ENCODE results near the gene FREM3. TPM values are rescaled to one million over a fixed set of nuclear protein-coding genes. Genes with fewer than 3 reads are reported as not detected.

Gene FREM3
- total RNA-seq, 4 donors from 2014 or later: not detected

DNA sequence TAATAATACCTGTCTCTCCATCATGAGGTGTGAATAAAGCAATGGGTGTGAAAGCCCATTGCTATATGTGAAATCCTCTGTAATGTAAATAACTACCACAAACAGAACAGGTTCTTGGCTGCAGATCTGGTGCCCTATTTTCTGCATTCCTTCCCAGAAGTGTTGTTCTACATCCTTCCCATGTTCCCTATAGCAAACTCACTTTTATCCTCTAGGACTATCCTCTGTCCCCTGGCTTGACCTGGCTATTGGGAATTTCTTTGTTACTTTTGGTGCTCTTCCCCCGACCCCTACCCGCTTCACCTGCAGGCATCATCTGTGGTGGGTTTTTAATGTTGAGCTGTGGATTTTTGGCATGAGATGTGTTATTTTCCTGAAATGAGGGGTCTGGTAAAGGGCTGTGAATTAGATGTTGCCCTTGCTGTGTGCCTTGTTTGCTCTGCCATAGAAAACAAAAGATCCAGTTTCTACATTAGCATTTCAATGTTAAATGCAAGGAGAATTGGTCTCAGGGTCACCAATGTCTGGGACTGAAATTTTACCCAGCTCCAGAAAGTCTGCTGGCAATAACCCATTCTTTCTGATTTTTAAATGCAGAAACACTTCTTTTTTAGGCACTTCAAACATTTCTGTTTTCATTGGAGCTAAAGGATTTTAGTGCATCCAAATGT lies 13.6 kb upstream of the FREM3 start:
- Histone ChIP-seq H3K36me3 (no peaks in the 10 kb centered on the region), H3K4me3 (no peak overlapping the region), H3K9me3 (no peaks in the 10 kb centered on the region), H3K4me1 (no peaks in the 10 kb centered on the region), H3K27me3 (no peaks in the 10 kb centered on the region), H3K27ac (no peak overlapping the region)
- 75 to 84% methylated on average over 2 of the region's 2 CpGs for WGBS, 2 donors
- TF ChIP-seq, protein P1, sequence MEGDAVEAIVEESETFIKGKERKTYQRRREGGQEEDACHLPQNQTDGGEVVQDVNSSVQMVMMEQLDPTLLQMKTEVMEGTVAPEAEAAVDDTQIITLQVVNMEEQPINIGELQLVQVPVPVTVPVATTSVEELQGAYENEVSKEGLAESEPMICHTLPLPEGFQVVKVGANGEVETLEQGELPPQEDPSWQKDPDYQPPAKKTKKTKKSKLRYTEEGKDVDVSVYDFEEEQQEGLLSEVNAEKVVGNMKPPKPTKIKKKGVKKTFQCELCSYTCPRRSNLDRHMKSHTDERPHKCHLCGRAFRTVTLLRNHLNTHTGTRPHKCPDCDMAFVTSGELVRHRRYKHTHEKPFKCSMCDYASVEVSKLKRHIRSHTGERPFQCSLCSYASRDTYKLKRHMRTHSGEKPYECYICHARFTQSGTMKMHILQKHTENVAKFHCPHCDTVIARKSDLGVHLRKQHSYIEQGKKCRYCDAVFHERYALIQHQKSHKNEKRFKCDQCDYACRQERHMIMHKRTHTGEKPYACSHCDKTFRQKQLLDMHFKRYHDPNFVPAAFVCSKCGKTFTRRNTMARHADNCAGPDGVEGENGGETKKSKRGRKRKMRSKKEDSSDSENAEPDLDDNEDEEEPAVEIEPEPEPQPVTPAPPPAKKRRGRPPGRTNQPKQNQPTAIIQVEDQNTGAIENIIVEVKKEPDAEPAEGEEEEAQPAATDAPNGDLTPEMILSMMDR (IDR thresholded peaks at IDR 0.05): no peak
- TF ChIP-seq POLR2A (IDR thresholded peaks at IDR 0.05): no peak
- no peak for TF ChIP-seq EP300 (IDR thresholded peaks at IDR 0.05)
- DNase-seq (ENCODE audit: low spot score in 2 of 2): no peak

DNA sequence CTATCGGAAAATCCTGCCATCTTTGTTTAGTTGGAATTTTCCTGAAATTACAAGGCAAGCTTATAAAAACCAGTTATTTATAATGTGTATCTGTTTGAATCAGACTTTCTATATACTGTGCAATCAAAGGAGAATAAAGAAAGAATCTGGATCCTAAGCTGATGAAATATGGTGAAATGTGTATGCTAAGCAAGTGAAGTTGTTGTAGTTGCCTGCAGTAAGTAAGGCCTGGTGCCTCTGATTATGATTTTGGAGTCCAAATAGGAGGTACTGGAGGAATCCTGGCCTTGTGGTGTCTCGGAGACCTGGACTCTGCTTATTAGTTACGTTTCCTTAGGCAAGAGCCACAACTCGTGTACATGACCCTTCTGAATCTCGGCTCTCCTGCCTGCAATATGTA lies 13.1 kb upstream of the FREM3 start:
- Histone ChIP-seq H3K9me3 (no peaks in the 10 kb centered on the region), H3K27me3 (no peaks in the 10 kb centered on the region), H3K4me3 (no peak overlapping the region), H3K36me3 (no peaks in the 10 kb centered on the region), H3K27ac (no peak overlapping the region), H3K4me1 (no peaks in the 10 kb centered on the region)
- no peak for DNase-seq (ENCODE audit: low spot score in 2 of 2)
- 86 to 91% methylated on average over 5 of the region's 5 CpGs for WGBS, 2 donors
- TF ChIP-seq, protein P1 (IDR thresholded peaks at IDR 0.05): no peak
- TF ChIP-seq EP300 (IDR thresholded peaks at IDR 0.05): no peak
- TF ChIP-seq POLR2A (IDR thresholded peaks at IDR 0.05): no peak

DNA sequence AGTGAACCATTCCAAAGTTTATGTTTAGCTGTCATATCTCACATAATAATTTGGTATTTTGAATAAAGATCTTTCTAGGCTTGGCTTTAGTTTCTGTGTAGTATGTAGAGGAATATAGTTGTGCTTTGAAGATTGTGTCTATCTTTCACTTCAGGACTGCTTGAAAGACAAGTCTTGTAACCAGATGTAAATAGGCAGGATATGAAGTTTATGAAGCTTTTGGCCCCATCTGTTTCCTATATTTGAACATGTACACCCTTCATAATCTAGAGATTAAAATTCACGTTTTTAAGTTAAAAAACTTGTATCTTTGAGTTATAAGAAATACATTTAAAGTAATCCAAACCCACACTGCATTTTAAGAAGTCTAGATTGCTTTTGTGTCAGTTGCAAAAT lies 11.7 kb upstream of the FREM3 start:
- 55 to 72% methylated on average over 1 of the region's 1 CpG for WGBS, 2 donors
- Histone ChIP-seq H3K9me3 (no peaks in the 10 kb centered on the region), H3K4me3 (no peak overlapping the region), H3K36me3 (no peaks in the 10 kb centered on the region), H3K27me3 (no peaks in the 10 kb centered on the region), H3K4me1 (no peaks in the 10 kb centered on the region), H3K27ac (no peak overlapping the region)
- no peak for DNase-seq (ENCODE audit: low spot score in 2 of 2)
- no peak for TF ChIP-seq POLR2A (IDR thresholded peaks at IDR 0.05)
- TF ChIP-seq, protein P1 (IDR thresholded peaks at IDR 0.05): no peak
- TF ChIP-seq EP300 (IDR thresholded peaks at IDR 0.05): no peak

DNA sequence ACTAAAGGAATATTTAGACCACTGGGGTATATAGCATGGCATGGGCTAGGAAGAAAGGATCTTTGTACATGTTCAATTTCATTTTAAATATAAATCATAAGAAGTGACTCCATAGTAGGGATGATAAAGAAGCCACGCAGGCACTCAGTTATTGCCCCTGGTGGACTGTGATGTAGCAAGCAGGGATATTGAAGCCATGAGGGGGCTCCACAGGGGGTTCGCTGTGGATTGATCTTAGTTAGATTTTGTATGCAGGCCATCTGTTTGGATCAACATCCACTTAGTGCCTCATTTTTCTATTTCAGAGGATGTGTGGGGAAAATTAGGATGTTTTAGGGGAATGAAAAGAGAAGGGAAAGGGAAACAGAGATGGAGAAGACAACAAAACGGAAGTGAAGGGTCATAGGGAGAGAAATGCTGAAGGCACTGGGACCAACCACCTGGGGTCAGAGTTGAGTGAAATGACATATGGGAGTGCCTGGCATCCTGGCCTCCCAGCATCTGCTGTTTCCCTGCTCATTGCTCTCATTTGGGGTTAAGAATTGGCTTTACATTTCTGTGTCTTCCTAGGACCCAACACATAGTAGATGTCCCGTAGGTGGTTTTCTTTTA lies 11.2 kb upstream of the FREM3 start:
- WGBS, 2 donors: 82 to 84% methylated on average over 4 of the region's 4 CpGs
- Histone ChIP-seq H3K9me3 (no peaks in the 10 kb centered on the region), H3K4me3 (no peak overlapping the region), H3K27me3 (no peaks in the 10 kb centered on the region), H3K27ac (no peak overlapping the region), H3K36me3 (no peaks in the 10 kb centered on the region), H3K4me1 (no peaks in the 10 kb centered on the region)
- TF ChIP-seq, protein P1 (IDR thresholded peaks at IDR 0.05): no peak
- TF ChIP-seq POLR2A (IDR thresholded peaks at IDR 0.05) (no peak), EP300 (IDR thresholded peaks at IDR 0.05) (no peak)
- no peak for DNase-seq (ENCODE audit: low spot score in 2 of 2)

DNA sequence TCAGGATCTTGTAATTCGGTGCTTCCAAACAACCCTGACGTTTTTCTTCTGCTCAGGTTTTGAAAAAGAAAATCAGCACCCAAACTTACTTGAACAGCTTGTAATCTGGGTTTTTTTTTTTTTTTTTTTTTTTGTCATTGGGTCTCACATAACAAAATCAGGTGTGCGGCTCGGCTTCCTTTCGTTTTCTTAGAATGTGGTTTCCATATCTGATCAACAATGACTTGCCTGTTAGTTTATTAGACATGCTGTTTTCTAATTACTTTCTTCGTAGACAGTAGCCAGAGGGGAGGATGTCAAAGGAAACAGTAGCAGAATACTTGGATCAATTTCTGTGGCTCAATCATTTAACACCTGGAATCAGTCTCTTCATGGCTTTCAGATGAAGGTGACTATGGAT lies 890 bp upstream of the FREM3 start:
- 29 to 31% methylated on average over 6 of the region's 6 CpGs for WGBS, 2 donors
- Histone ChIP-seq H3K36me3 (no peaks in the 10 kb centered on the region), H3K9me3 (no peaks in the 10 kb centered on the region), H3K4me3 (peak overlapping the region in 1 of 4 donors; percentile 46), H3K4me1 (peaks cover 0 to 21% (median 5%) of the 10 kb centered on the region in 4 donors), H3K27ac (no peak overlapping the region), H3K27me3 (peaks cover 0 to 31% of the 10 kb centered on the region in 2 donors)
- TF ChIP-seq EP300 (IDR thresholded peaks at IDR 0.05) (no peak), POLR2A (IDR thresholded peaks at IDR 0.05) (no peak)
- TF ChIP-seq, protein P1 (IDR thresholded peaks at IDR 0.05): no peak
- no peak for DNase-seq (ENCODE audit: low spot score in 2 of 2)

Measured in tibial nerve (tissue), 4 donors.